Measurements from ENCODE around the gene TMEM82. TPM values are rescaled to one million over a fixed set of nuclear protein-coding genes. Genes with fewer than 3 reads are reported as not detected.

TMEM82 gene
- total and polyA plus RNA-seq, 12 donors = 0.14 TPM; not detected in 11

DNA sequence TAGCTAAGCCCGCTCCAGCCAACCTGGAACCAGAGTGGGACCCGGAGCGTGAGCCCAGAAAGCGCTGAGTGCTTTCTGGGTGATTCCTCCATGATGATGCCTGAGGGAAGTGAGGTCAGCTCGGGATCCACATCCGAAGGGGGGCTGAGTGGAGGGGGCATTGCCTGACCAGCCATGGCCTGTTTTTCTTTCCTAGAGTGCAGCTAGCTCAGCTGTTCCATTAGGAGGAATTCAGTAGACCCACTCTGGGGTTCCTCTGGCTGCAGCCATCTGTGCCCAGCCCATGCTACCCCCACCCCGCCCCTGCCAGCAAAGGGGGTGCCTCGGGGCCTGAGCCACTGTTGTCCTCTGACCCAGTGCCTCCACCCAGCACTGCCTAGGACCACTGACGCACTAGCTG lies 15.8 kb upstream of the TMEM82 start:
- Histone ChIP-seq H3K27me3 (no peaks in the 10 kb centered on the region), H3K4me3 (no peak overlapping the region), H3K9me3 (replicated peaks in 1 of 3) (no peaks in the 10 kb centered on the region), H3K4me1 (replicated peaks in 1 of 2) (peaks cover 0 to 25% of the 10 kb centered on the region in 2 donors), H3K27ac (peak overlapping the region in 1 of 5 donors; percentile 60), H3K36me3 (replicated peaks in 1 of 2) (peaks cover 0 to 87% of the 10 kb centered on the region in 2 donors)
- intact Hi-C loops (cut with DNase I) = no loop called here
- WGBS, 4 donors = 81 to 88% (median 87%) methylated on average over 7 to 9 of the region's 9 CpGs; no CpG with 5 or more reads in 1 of the 4 donors
- no peak for DNase-seq
- TF ChIP-seq CTCF (IDR thresholded peaks at IDR 0.05) (no peak), POLR2A (IDR thresholded peaks at IDR 0.05) (no peak)

- Histone ChIP-seq H3K9me3 (replicated peaks in 1 of 3) (no peaks in the 10 kb centered on the region), H3K4me1 (replicated peaks in 1 of 2) (peaks cover 0 to 25% of the 10 kb centered on the region in 2 donors), H3K4me3 (no peak overlapping the region), H3K36me3 (replicated peaks in 1 of 2) (peaks cover 0 to 88% of the 10 kb centered on the region in 2 donors), H3K27ac (peak overlapping the region in 1 of 5 donors; percentile 60), H3K27me3 (no peaks in the 10 kb centered on the region)
- no peak for TF ChIP-seq CTCF (IDR thresholded peaks at IDR 0.05)
- TF ChIP-seq POLR2A (IDR thresholded peaks at IDR 0.05) = no peak
- WGBS, 4 donors = 52 to 61% (median 55%) methylated on average over 13 to 21 of the region's 21 CpGs
- intact Hi-C loops (cut with DNase I) = no loop called here
- DNase-seq = peak in 6 of 7 donors; percentile 30 to 63 (median 54)
Measured at GRCh38 chr1:15727021-15727420, 15.3 kb upstream of the TMEM82 start.

DNA sequence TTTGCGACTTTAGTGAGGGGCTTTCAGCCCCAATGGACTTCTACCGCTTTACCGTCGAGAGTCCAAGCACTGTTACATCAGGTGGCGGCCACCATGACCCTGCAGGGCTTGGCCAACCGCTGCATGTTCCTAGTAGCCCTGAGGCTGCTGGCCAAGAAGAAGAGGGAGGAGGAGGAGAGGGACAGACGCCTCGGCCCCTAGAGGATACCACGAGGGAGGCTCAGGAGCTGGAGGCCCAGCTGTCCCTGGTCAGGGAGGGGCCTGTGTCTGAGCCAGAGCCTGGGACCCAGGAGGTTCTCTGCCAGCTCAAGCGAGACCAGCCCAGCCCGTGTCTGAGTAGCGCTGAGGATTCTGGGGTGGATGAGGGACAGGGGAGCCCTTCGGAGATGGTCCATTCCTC lies 14.9 kb upstream of the TMEM82 start:
- intact Hi-C loops (cut with DNase I) = no loop called here
- WGBS, 4 donors = 70 to 77% (median 75%) methylated on average over 6 to 13 of the region's 13 CpGs
- peak in 2 of 7 donors; percentile 39 to 49 for DNase-seq

DNA sequence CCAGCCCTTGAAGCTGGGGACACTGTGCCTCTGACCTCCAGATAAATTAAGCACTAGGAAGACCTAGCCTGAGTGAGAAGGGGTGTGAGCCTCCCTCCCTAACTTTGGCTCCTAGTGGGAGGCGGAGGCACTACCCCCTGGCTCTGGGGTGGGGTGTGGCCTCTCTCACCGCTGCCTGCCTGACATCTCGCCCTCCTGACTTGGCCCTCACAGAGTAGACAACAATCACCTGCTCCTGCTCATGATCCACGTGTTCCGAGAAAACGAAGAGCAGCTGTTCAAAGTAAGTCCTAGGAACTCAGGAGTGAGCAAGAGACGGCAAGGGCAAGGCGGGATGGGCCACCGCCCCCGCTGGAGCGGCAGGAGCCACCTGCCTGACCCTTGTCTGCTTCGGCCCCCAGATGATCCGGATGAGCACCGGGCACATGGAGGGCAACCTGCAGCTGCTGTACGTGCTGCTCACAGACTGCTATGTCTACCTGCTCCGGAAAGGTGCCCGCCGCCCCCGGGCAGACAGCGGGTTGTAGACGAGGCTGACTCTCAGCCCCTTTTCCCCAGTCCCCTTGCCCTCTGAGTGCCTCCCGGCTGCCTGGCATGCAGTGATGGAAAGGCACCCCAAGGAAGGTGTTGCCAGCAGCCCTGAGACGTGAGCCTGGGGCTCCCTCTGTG lies 14.3 kb upstream of the TMEM82 start:
- Histone ChIP-seq H3K4me3 (no peak overlapping the region), H3K27me3 (no peaks in the 10 kb centered on the region), H3K27ac (peak overlapping the region in 1 of 5 donors; percentile 24), H3K4me1 (replicated peaks in 1 of 2) (peaks cover 0 to 25% of the 10 kb centered on the region in 2 donors), H3K36me3 (replicated peaks in 1 of 2) (peaks cover 0 to 90% of the 10 kb centered on the region in 2 donors), H3K9me3 (replicated peaks in 1 of 3) (no peaks in the 10 kb centered on the region)
- 89 to 96% (median 94%) methylated on average over 15 to 23 of the region's 23 CpGs for WGBS, 4 donors
- intact Hi-C loops (cut with DNase I) = no loop called here
- no peak for DNase-seq
- TF ChIP-seq POLR2A (IDR thresholded peaks at IDR 0.05) = no peak
- no peak for TF ChIP-seq CTCF (IDR thresholded peaks at IDR 0.05)

More for the DNA sequence above, 14.9 kb upstream of the TMEM82 start:
- Histone ChIP-seq H3K27me3 (no peaks in the 10 kb centered on the region), H3K36me3 (replicated peaks in 1 of 2) (peaks cover 0 to 90% of the 10 kb centered on the region in 2 donors), H3K4me3 (no peak overlapping the region), H3K27ac (peak overlapping the region in 1 of 5 donors; percentile 60), H3K4me1 (replicated peaks in 1 of 2) (peaks cover 0 to 25% of the 10 kb centered on the region in 2 donors), H3K9me3 (replicated peaks in 1 of 3) (no peaks in the 10 kb centered on the region)
- TF ChIP-seq POLR2A (IDR thresholded peaks at IDR 0.05) (no peak), CTCF (IDR thresholded peaks at IDR 0.05) (no peak)
